Hematopoietic multipotent progenitor cell (in vitro differentiated cells): ENCODE measurements around the gene HMCN2. TPM values are rescaled to one million over a fixed set of nuclear protein-coding genes. Genes with fewer than 3 reads are reported as not detected.

Experiments
- DNase-seq, 3 donors: peaks; one replicate each; pipeline ENCODE4 v3.0.0-alpha.2; 2011 to 2015; ENCODE audit warnings: low read depth in 2 of 3, low spot score in 2 of 3
- total RNA-seq: library from RNA; depleted of rRNA; stranded (reverse); fragments of >200 nt; gene quantifications from one replicate; pipeline ENCODE4 v1.2.3, GENCODE V29; 2012

Gene HMCN2
- total RNA-seq, 1 donor: under 0.01 TPM

- no peak for DNase-seq
These were observed 177.9 kb downstream of the HMCN2 start for GRCh38 chr9:130443456-130443801.

- no peak for DNase-seq
These were observed 178.4 kb downstream of the HMCN2 start for GRCh38 chr9:130443840-130444492.

- peak in 2 of 3 donors; percentile 50 to 63 for DNase-seq
These were observed 179.1 kb downstream of the HMCN2 start, which contains the start of gene ASS1 for GRCh38 chr9:130444565-130445221. Gene ASS1 (plus strand): TSS chr9:130444961. CDS start chr9:130452229, 7,268 bp downstream.

- DNase-seq: no peak
These were observed 179.9 kb downstream of the HMCN2 start for GRCh38 chr9:130445268-130445983.

- DNase-seq: no peak
These were observed 180.7 kb downstream of the HMCN2 start for GRCh38 chr9:130446101-130446861.

GRCh38 chr9:130447193-130447816 lies 181.7 kb downstream of the HMCN2 start:
- DNase-seq: no peak

- no peak for DNase-seq
These were observed 182.6 kb downstream of the HMCN2 start for GRCh38 chr9:130448035-130448624.

- no peak for DNase-seq
These were observed 183.4 kb downstream of the HMCN2 start for GRCh38 chr9:130448771-130449603.

GRCh38 chr9:130450344-130451003 lies 184.9 kb downstream of the HMCN2 start:
- no peak for DNase-seq

GRCh38 chr9:130451004-130451390 lies 185.4 kb downstream of the HMCN2 start:
- DNase-seq: no peak

- peak in 2 of 3 donors; percentile 35 to 40 for DNase-seq
These were observed 186.2 kb downstream of the HMCN2 start for GRCh38 chr9:130451509-130452388.

- no peak for DNase-seq
These were observed 187.3 kb downstream of the HMCN2 start for GRCh38 chr9:130452835-130453234.

- DNase-seq: no peak
These were observed 187.9 kb downstream of the HMCN2 start for GRCh38 chr9:130453487-130453886.

- no peak for DNase-seq
These were observed 188.7 kb downstream of the HMCN2 start for GRCh38 chr9:130454096-130454811.

- DNase-seq: no peak
These were observed 189.3 kb downstream of the HMCN2 start for GRCh38 chr9:130454812-130455325.

- no peak for DNase-seq
These were observed 192.7 kb downstream of the HMCN2 start for GRCh38 chr9:130458027-130458803.
